Measurements from ENCODE around the gene NF1. TPM values are rescaled to one million over a fixed set of nuclear protein-coding genes. Genes with fewer than 3 reads are reported as not detected.

NF1 gene
- total RNA-seq, 1 experiment from 2014 or later: 60.2 TPM

DNA sequence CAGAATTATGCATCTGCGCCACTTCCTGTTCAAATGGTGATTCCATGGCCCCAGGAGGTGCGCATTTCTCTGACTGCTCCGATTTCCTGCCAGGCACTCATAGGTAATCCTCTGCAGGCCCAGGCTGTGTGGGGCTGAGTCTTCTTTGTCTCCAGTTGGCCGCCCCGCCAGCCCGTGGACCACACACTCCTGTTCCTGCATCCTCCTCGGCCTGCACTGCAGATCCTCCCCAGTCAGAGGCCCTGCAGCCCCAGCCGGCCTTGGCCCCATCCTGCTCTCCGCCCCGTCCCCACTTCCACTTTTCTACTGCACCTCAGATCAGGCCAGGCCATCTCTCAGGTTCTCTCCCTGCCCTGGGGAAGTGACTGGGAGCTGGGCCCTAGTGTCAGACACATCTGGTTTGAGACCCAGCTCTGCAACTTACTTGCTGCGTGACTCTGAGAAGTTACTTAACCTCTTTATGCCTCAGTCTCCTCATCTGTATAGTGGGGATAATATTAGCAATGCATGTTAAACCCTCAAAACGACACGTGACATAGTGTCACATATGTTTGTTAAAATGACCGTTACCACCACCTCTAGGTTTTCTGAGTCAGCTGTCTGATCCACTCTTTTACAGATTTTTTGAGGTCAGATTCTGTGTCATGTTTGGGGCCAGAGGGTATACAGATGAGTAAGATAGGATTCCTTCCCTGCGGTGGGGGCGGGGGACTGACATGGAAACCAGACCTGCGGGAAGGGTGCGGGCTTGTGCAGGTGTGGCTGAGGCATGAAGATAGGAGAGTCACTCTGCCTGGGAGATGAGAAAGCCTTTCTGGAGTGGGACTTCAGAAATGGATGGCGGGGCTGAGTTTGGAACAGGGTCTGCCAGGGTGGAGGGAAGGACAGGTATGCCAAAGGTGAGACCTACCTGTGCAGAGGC, 309.5 kb downstream of the NF1 start:
- ChIA-PET CTCF (interaction anchor here (0.5 to 0.7 kb wide), 2 partner anchors 10 to 27 kb away, joined by 3 to 5 read pairs; no protein-coding TSS in a partner anchor), POLR2A (no interaction called here)
- Mint-ChIP-seq H3K4me3 (ENCODE audit: unreplicated experiment) (no peak overlapping the region), H3K9me3 (ENCODE audit: unreplicated experiment) (no peaks in the 10 kb centered on the region), H3K4me1 (ENCODE audit: insufficient read depth, unreplicated experiment) (peaks cover 8% of the 10 kb centered on the region), H3K36me3 (ENCODE audit: insufficient read depth, unreplicated experiment) (no peaks in the 10 kb centered on the region), H3K27ac (ENCODE audit: low read depth, unreplicated experiment) (no peak overlapping the region), H3K27me3 (ENCODE audit: insufficient read depth, unreplicated experiment) (peaks cover 11% of the 10 kb centered on the region)
- no peak for TF ChIP-seq CTCF (IDR thresholded peaks at IDR 0.05; ENCODE audit: unreplicated experiment)
- BruUV-seq (replicated peaks): no TSS peak
- no peak for DNase-seq (ENCODE audit: unreplicated experiment)
- intact Hi-C loops (cut with micrococcal nuclease): no loop called here

GRCh38 chr17:31405890-31406371, 311.2 kb downstream of the NF1 start:
- ChIA-PET POLR2A (no interaction called here), CTCF (interaction anchor here (0.7 kb wide), 1 partner anchor 197 kb away, joined by 3 read pairs; no protein-coding TSS in a partner anchor)
- intact Hi-C loops (cut with micrococcal nuclease): no loop called here

DNA sequence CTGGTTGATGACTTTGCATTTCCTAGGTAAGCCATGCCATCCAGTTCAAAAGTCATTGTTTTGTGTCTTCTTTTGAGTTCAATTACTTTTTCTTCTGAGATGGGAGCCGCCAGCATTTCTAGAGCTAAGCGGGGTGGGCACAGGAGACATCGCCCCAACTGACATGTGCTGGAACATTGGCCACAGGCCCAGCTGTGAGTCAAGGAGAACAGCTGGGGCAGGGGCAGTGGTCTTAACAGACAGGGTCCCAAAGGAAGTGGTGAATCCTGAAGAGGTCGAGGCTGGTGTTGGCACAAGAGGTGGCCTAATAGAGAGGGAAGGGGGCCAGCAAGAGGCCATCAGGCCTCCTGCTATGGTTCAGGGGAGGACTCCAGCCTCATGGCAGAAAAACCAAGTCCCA, 313.8 kb downstream of the NF1 start:
- BruUV-seq (replicated peaks): no TSS peak
- Mint-ChIP-seq H3K27ac (ENCODE audit: low read depth, unreplicated experiment) (no peak overlapping the region), H3K4me3 (ENCODE audit: unreplicated experiment) (no peak overlapping the region), H3K4me1 (ENCODE audit: insufficient read depth, unreplicated experiment) (peaks cover 11% of the 10 kb centered on the region), H3K9me3 (ENCODE audit: unreplicated experiment) (no peaks in the 10 kb centered on the region), H3K27me3 (ENCODE audit: insufficient read depth, unreplicated experiment) (no peaks in the 10 kb centered on the region), H3K36me3 (ENCODE audit: insufficient read depth, unreplicated experiment) (no peaks in the 10 kb centered on the region)
- DNase-seq (ENCODE audit: unreplicated experiment): no peak
- TF ChIP-seq CTCF (IDR thresholded peaks at IDR 0.05; ENCODE audit: unreplicated experiment): no peak
- intact Hi-C loops (cut with micrococcal nuclease): no loop called here
- POLR2A ChIA-PET: interaction anchor here (0.6 kb wide), 1 partner anchor 9 kb away, joined by 3 read pairs; no protein-coding TSS in a partner anchor
- CTCF ChIA-PET: no interaction called here

More at GRCh38 chr17:31405890-31406371, 311.2 kb downstream of the NF1 start:
- H3K4me3 Mint-ChIP-seq (ENCODE audit: unreplicated experiment): no peak overlapping the region
- H3K4me1 Mint-ChIP-seq (ENCODE audit: insufficient read depth, unreplicated experiment): peaks cover 8% of the 10 kb centered on the region
- H3K9me3 Mint-ChIP-seq (ENCODE audit: unreplicated experiment): no peaks in the 10 kb centered on the region
- no peaks in the 10 kb centered on the region for H3K36me3 Mint-ChIP-seq (ENCODE audit: insufficient read depth, unreplicated experiment)
- no peak for DNase-seq (ENCODE audit: unreplicated experiment)
- H3K27me3 Mint-ChIP-seq (ENCODE audit: insufficient read depth, unreplicated experiment): peaks cover under 1% of the 10 kb centered on the region
- no peak overlapping the region for H3K27ac Mint-ChIP-seq (ENCODE audit: low read depth, unreplicated experiment)
- no TSS peak for BruUV-seq (replicated peaks)
- no peak for TF ChIP-seq CTCF (IDR thresholded peaks at IDR 0.05; ENCODE audit: unreplicated experiment)

GRCh38 chr17:31411707-31412285, 317.0 kb downstream of the NF1 start:
- Mint-ChIP-seq H3K9me3 (ENCODE audit: unreplicated experiment) (no peaks in the 10 kb centered on the region), H3K36me3 (ENCODE audit: insufficient read depth, unreplicated experiment) (no peaks in the 10 kb centered on the region), H3K27me3 (ENCODE audit: insufficient read depth, unreplicated experiment) (no peaks in the 10 kb centered on the region), H3K27ac (ENCODE audit: low read depth, unreplicated experiment) (no peak overlapping the region), H3K4me3 (ENCODE audit: unreplicated experiment) (no peak overlapping the region), H3K4me1 (ENCODE audit: insufficient read depth, unreplicated experiment) (peaks cover 11% of the 10 kb centered on the region)
- no peak for DNase-seq (ENCODE audit: unreplicated experiment)
- intact Hi-C loops (cut with micrococcal nuclease): no loop called here
- ChIA-PET CTCF (interaction anchor here (0.6 to 1.4 kb wide), 5 partner anchors 25 to 431 kb away, joined by 3 to 6 read pairs (median 3); no protein-coding TSS in a partner anchor), POLR2A (interaction anchor here (0.7 kb wide), 1 partner anchor 460 kb away, joined by 3 read pairs; no protein-coding TSS in a partner anchor)
- TF ChIP-seq CTCF (IDR thresholded peaks at IDR 0.05; ENCODE audit: unreplicated experiment): no peak
- no TSS peak for BruUV-seq (replicated peaks)

All from MCF 10A (cell line).